ENCODE results near the gene RASA3.
A peak's percentile ranks its signal among the peaks of the same experiment; 100 is the strongest.
"Not testable (repeated sequence)": the region's sequence is repeated elsewhere in the genome, so short reads cannot be mapped to it uniquely, and the experiment has no call there.

The RASA3 gene

GRCh38 chr13:114118511-114119123 is 13.8 kb downstream of the RASA3 start:
- H3K4me3 ChIP-seq (replicated peaks; ENCODE audit: low read depth, low read length), result peak overlapping the region; percentile 34
- TF ChIP-seq CTCF (IDR thresholded peaks at IDR 0.05; ENCODE audit: low read length, missing control alignments), result no peak
- DNase-seq (ENCODE audit: low read depth), result peak; percentile 64

DNA sequence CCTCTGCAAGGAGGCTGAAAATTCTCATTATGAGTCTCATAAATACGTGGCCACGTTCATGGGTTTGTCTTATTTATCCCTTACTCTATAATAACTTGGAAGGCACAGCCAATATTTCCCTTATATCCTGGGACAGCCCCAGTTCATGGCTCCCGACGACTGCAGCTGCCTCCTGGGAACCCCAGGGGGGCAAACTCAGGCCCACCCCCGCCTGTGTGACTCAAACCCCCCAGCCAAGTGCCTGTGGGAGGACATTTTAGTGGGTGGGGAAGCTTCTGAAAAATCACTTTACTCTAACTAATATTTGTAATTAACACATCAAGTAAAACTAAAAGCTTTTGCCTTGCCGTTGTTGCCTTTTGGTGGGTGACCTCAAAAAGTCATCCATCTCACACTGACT is 14.3 kb downstream of the RASA3 start:
- no peak for TF ChIP-seq CTCF (IDR thresholded peaks at IDR 0.05; ENCODE audit: low read length, missing control alignments)
- no peak overlapping the region for H3K4me3 ChIP-seq (replicated peaks; ENCODE audit: low read depth, low read length)
- DNase-seq (ENCODE audit: low read depth), result no peak

- not testable (repeated sequence) for H3K4me3 ChIP-seq (replicated peaks; ENCODE audit: low read depth, low read length); DNase-seq (ENCODE audit: low read depth)
These were observed 15.0 kb downstream of the RASA3 start for GRCh38 chr13:114117341-114117874.

- no peak overlapping the region for H3K4me3 ChIP-seq (replicated peaks; ENCODE audit: low read depth, low read length)
- no peak for DNase-seq (ENCODE audit: low read depth)
- TF ChIP-seq CTCF (IDR thresholded peaks at IDR 0.05; ENCODE audit: low read length, missing control alignments), result no peak
These were observed 15.7 kb downstream of the RASA3 start for GRCh38 chr13:114116734-114117133.

DNA sequence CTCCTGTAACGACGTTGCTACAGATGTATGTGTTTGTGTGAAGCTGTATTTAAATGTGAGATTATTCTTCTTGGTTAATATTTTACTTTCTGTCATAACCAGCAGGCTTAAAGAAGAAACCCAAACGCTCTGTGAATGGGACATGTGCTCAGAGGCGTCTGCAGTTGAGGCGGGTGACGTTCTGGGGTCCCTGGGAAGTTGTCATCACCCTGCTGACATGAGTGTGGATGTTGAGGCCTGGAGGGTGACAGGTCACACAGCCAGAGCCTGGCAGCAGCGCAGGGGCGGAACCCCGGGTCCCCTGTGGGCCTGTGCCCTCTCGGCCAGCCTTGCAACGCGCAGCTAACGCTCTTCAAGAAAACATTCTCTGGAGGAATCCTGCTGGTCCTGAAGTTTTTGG is 16.6 kb downstream of the RASA3 start:
- DNase-seq (ENCODE audit: low read depth), result no peak
- no peak overlapping the region for H3K4me3 ChIP-seq (replicated peaks; ENCODE audit: low read depth, low read length)
- TF ChIP-seq CTCF (IDR thresholded peaks at IDR 0.05; ENCODE audit: low read length, missing control alignments), result no peak

DNA sequence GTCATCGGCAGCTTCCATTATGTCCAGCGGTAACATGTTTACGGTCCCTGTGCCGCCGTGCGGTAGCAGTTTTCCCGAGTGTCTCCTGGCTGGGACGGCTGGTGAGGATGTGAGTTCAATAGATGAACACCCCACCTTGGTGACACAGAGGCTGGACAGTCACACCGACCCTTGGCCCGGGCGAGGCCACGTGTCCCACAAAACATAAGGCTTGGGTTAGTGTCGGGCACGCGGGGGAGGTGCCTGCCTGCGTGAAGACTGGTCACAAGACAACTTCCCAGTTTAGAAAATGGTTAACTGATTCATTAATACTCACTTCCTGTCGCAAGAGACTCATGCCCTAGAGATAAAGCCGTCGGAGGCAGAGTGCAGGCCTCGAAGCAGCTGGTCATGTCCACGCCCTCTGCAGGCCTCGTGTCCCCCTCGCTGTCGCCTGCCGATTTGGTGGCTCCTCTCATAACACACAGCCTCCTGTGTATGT is 17.2 kb downstream of the RASA3 start:
- no peak overlapping the region for H3K4me3 ChIP-seq (replicated peaks; ENCODE audit: low read depth, low read length)
- TF ChIP-seq CTCF (IDR thresholded peaks at IDR 0.05; ENCODE audit: low read length, missing control alignments), result peak; percentile 28
- peak; percentile 84 for DNase-seq (ENCODE audit: low read depth)

DNA sequence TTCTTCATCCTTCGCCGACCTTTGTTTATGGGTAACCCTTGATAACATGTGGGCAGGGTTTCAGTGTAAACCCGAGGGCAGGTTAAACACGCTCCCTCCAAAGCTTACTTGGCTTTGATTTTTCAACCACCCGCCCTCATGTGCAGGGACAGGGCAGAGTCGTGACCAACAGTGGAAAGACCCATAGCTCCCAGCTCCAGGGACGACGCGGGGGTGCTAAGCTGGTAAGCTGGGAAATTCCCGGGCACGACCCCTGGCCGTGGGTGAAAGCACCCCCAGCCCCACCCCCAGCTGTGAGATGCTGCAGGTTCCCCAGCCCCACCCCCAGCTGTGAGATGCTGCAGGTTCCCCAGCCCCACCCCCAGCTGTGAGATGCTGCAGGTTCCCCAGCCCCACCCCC is 17.8 kb downstream of the RASA3 start:
- not testable (repeated sequence) for DNase-seq (ENCODE audit: low read depth); H3K4me3 ChIP-seq (replicated peaks; ENCODE audit: low read depth, low read length)

GRCh38 chr13:114114006-114114640 is 18.3 kb downstream of the RASA3 start:
- DNase-seq (ENCODE audit: low read depth), result no peak
- TF ChIP-seq CTCF (IDR thresholded peaks at IDR 0.05; ENCODE audit: low read length, missing control alignments), result no peak
- no peak overlapping the region for H3K4me3 ChIP-seq (replicated peaks; ENCODE audit: low read depth, low read length)

GRCh38 chr13:114113395-114113794 is 19.0 kb downstream of the RASA3 start:
- DNase-seq (ENCODE audit: low read depth); H3K4me3 ChIP-seq (replicated peaks; ENCODE audit: low read depth, low read length): not testable (repeated sequence)
